Immature natural killer cell (primary cell): Measurements from ENCODE around the gene HMGN2. TPM values are rescaled to one million over a fixed set of nuclear protein-coding genes. Genes with fewer than 3 reads are reported as not detected.
"Not testable (repeated sequence)": the region's sequence is repeated elsewhere in the genome, so short reads cannot be mapped to it uniquely, and the experiment has no call there.

Source experiments
- DNase-seq, 3 donors: peaks; one replicate each; pipeline ENCODE4 v3.0.0; 2022; ENCODE audit warnings: mixed read lengths in 1 of 3
- H3K27ac Mint-ChIP-seq, 6 donors: one replicate each; pipeline ENCODE4 v1.8.0; 2020; ENCODE audit warnings: mixed read lengths in 6 of 6, mild to moderate bottlenecking in 5 of 6, inconsistent platforms in 4 of 6, moderate library complexity in 3 of 6
- H3K27me3 Mint-ChIP-seq, 3 donors: one replicate each; pipeline ENCODE4 v1.8.0; 2020 to 2021; ENCODE audit warnings: low read depth in 3 of 3, mild to moderate bottlenecking in 3 of 3, mixed read lengths in 3 of 3, moderate library complexity in 3 of 3, inconsistent platforms in 1 of 3
- H3K36me3 Mint-ChIP-seq, 3 donors: one replicate each; pipeline ENCODE4 v1.8.0; 2020; ENCODE audit warnings: mixed read lengths in 3 of 3, inconsistent platforms in 2 of 3, mild to moderate bottlenecking in 2 of 3
- H3K4me1 Mint-ChIP-seq, 2 donors: one replicate each; pipeline ENCODE4 v1.8.0; 2020; ENCODE audit warnings: inconsistent platforms in 2 of 2, mild to moderate bottlenecking in 2 of 2, mixed read lengths in 2 of 2, moderate library complexity in 1 of 2
- H3K4me3 Mint-ChIP-seq, 5 donors: one replicate each; pipeline ENCODE4 v1.8.0; 2020; ENCODE audit warnings: mild to moderate bottlenecking in 5 of 5, mixed read lengths in 5 of 5, inconsistent platforms in 3 of 5, moderate library complexity in 3 of 5
- H3K9me3 Mint-ChIP-seq, 6 donors: one replicate each; pipeline ENCODE4 v1.8.0; 2020; ENCODE audit warnings: mild to moderate bottlenecking in 6 of 6, mixed read lengths in 6 of 6, inconsistent platforms in 4 of 6, moderate library complexity in 3 of 6
- polyA plus RNA-seq, 3 donors: library from polyadenylated mRNA; unstranded; fragments of 300-500 nt; fragmentation: Illumina TruSeq; gene quantifications; one replicate each; pipeline ENCODE4 v1.2.3, GENCODE V29; 2021

Gene HMGN2
- polyA plus RNA-seq, 3 donors from 2014 or later = 598 to 729 (median 677) TPM

DNA sequence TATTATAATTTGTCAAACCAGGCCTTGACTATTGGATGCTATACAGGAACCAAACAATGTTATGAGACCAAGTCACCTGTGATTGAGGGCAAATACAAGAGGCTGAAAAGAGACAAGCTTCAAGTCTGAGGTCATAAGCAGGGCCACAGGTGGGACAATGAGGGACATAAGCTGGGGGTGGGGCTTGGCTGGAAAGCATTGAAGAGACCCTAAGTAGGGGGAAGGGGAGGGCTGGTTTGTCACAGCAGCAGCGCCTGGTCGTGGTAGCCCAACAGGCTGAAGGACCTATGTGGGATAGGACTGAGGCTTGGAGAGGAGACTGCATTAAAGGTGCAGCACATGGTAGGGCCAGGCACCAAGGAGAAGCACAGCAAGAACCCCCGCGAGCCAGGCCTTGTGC is 17.9 kb downstream of the HMGN2 start:
- no peak for DNase-seq
- H3K4me1 Mint-ChIP-seq = no peaks in the 10 kb centered on the region
- H3K9me3 Mint-ChIP-seq = no peaks in the 10 kb centered on the region
- H3K27me3 Mint-ChIP-seq = peaks cover 0 to 3% (median 2%) of the 10 kb centered on the region in 3 donors
- H3K36me3 Mint-ChIP-seq = no peaks in the 10 kb centered on the region
- no peak overlapping the region for H3K4me3 Mint-ChIP-seq
- H3K27ac Mint-ChIP-seq = no peak overlapping the region

DNA sequence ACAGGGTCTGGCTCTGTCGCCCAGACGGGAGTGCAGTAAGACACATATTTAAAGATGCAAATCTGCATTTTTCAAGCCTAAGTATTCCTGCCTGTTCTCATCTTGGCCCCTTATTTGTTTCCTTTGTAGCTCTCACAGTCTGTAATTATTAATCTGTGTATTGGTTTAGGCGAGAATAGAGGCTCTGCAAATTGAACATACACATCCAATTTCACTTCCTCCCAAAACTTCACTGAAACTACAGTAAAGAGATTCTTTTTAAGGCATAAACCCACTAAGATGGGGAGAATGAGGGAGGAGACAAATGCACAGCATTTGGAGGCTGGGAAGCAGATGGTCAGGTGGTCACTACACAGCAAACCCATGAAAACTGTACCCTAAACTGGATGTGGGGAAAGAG is 21.0 kb downstream of the HMGN2 start:
- H3K4me3 Mint-ChIP-seq = no peak overlapping the region
- H3K4me1 Mint-ChIP-seq = no peaks in the 10 kb centered on the region
- H3K27ac Mint-ChIP-seq = no peak overlapping the region
- no peak for DNase-seq
- H3K27me3 Mint-ChIP-seq = peaks cover 0 to 3% (median 2%) of the 10 kb centered on the region in 3 donors
- H3K36me3 Mint-ChIP-seq = no peaks in the 10 kb centered on the region
- H3K9me3 Mint-ChIP-seq = no peaks in the 10 kb centered on the region

DNA sequence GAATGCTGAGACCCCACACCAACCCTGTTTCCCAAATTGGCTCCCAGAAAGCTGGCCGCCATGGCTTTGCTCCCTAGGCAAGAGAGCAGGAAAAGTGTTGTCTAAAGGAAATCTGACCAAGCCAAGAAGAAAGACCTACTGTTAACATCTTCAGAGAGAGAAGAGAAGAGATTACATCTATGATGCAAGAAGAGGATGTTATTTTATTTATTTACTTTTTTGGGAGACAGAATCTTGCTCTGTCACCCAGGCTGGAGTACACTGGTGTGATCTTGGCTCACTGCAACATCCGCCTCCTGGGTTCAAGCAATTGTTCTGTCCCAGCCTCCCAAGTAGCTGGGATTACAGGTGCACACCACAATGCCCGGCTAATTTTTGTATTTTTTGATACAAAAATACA is 21.7 kb downstream of the HMGN2 start:
- peaks cover 0 to 3% (median 2%) of the 10 kb centered on the region in 3 donors for H3K27me3 Mint-ChIP-seq
- no peaks in the 10 kb centered on the region for H3K4me1 Mint-ChIP-seq
- H3K4me3 Mint-ChIP-seq = no peak overlapping the region
- DNase-seq = no peak
- no peak overlapping the region for H3K27ac Mint-ChIP-seq
- peaks cover 0 to 1% (median 0%) of the 10 kb centered on the region in 6 donors for H3K9me3 Mint-ChIP-seq
- no peaks in the 10 kb centered on the region for H3K36me3 Mint-ChIP-seq

DNA sequence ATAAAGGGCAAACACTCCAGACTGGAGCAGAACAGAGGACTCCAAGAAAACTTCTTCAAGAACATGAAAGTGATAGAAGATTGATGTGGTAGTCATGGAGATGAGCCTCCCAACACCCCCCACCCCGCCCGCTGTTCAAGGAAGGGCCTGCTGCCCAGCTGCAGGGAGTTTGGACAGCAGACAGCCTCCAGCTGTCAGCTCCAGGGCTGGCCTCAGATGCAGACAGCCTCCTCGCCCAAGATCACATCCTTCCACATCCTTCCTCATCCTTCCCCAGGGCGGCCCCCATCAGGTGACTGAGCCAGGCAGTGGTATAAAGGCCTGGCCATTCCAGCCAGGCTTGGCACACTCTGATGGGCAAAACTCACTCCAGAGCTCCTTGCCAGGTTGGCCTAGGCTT is 24.6 kb downstream of the HMGN2 start:
- Mint-ChIP-seq H3K9me3 (peaks cover 0 to 2% (median 0%) of the 10 kb centered on the region in 6 donors), H3K4me1 (peaks cover 7 to 9% of the 10 kb centered on the region in 2 donors), H3K4me3 (no peak overlapping the region), H3K36me3 (no peaks in the 10 kb centered on the region), H3K27ac (no peak overlapping the region), H3K27me3 (peaks cover 0 to 3% (median 0%) of the 10 kb centered on the region in 3 donors)
- no peak for DNase-seq

DNA sequence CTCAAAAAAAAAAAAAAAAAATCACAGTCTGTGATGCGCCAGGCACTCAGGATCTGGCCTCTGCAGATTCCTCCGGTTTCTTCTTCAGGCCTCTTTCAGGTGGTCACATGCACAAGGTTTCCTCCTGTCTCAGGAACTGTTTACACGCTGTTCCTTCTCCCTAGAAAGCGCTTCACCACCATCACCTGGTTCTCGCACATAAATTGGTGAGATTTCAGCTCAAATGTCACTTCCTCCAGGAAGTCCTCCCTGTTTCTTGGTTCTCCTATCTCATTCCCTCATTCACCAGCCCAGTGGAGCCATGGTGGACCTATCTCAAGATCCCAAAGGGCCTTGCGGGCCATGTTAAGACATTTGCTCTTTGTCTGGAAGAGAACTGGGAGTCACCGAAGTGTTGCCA is 26.7 kb downstream of the HMGN2 start:
- Mint-ChIP-seq H3K27ac (peak overlapping the region in 1 of 6 donors; percentile 42), H3K27me3 (peaks cover 0 to 3% (median 2%) of the 10 kb centered on the region in 3 donors), H3K36me3 (no peaks in the 10 kb centered on the region), H3K4me1 (peaks cover 10 to 14% of the 10 kb centered on the region in 2 donors), H3K4me3 (peak overlapping the region in 3 of 5 donors; percentile 17 to 56 (median 25)), H3K9me3 (peaks cover 0 to 2% (median 0%) of the 10 kb centered on the region in 6 donors)
- DNase-seq = no peak

DNA sequence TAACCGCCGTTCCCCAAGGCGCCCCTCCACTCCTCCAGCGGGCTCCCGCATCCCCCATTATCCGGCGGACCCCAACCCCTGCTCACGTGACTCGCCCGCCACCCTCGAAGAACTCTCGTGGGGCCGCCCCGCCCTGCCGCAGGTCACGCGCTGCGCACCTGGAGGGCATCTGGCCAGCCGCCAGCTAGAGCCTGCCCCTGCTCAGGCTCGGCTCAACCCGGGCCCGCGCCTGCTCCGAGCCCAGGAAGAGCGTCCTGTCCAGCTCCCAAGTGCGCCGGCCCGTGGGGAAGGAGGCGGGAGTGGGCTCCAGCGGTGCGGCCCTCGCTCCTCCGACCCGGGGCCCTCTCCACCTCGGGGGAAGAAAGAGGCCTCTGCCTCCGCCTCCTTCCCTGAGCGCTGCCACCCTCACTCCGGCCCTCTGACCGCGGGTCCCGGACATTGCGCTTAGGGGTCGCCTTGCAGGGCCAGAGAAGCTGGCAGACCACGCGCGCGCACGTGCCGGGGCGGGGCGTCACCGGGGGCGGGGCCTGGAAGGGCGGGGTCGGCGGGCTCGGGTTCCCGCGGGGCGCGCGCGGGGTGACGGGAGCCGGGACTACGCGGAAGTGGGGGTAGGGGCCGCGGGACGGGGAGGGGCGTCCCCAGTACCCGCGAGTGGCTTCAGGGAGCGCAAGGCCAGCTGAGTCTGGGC is 28.4 kb downstream of the HMGN2 start:
- DNase-seq = peak; percentile 81 to 85 (median 83)
- H3K36me3 Mint-ChIP-seq = no peaks in the 10 kb centered on the region
- peaks cover 10 to 14% of the 10 kb centered on the region in 2 donors for H3K4me1 Mint-ChIP-seq
- peaks cover 0 to 2% (median 0%) of the 10 kb centered on the region in 3 donors for H3K27me3 Mint-ChIP-seq
- peak overlapping the region; percentile 83 to 88 (median 85) for H3K4me3 Mint-ChIP-seq
- H3K27ac Mint-ChIP-seq = peak overlapping the region; percentile 82 to 91 (median 88)
- peaks cover 0 to 2% (median 0%) of the 10 kb centered on the region in 6 donors for H3K9me3 Mint-ChIP-seq

DNA sequence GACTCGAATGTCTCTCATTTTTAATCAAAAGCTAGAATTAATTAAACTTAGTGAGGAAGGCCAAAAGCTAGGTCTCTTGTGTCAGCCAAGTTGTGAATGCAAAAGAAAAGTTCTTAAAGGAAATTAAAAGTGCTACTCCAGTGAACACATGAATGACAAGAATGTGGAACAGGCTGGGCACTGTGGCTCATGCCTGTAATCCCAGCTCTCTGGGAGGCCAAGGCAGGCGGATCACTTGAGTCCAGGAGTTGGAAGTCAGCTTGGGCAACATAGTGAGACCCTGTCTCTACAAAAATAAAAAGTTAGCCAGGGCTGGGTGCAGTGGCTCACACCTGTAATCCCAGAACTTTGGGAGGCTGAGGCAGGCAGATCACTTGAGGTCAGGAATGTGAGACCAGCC is 38.5 kb downstream of the HMGN2 start:
- not testable (repeated sequence) for DNase-seq, H3K9me3 Mint-ChIP-seq, H3K36me3 Mint-ChIP-seq, H3K4me3 Mint-ChIP-seq, H3K4me1 Mint-ChIP-seq, H3K27ac Mint-ChIP-seq, H3K27me3 Mint-ChIP-seq

DNA sequence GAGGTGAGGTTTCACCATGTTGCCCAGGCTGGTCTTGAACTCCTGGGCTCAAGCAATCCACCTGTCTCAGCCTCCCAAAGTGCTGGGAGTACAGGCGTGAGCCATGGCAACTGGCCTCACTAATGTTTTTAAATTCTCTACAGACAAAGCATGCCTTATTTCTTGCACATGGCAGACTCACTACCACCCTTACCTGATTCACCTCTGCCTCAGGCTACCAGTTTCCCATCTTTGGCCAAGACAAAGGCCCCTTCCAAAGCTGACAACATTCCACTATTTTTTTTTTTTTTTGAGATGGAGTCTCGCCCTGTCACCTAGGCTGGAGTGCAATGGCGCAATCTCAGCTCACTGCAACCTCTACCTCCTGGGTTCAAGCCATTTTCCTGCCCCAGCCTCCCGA is 43.6 kb downstream of the HMGN2 start:
- H3K4me3 Mint-ChIP-seq, H3K27ac Mint-ChIP-seq, H3K4me1 Mint-ChIP-seq, H3K36me3 Mint-ChIP-seq, H3K27me3 Mint-ChIP-seq, H3K9me3 Mint-ChIP-seq, DNase-seq: not testable (repeated sequence)

DNA sequence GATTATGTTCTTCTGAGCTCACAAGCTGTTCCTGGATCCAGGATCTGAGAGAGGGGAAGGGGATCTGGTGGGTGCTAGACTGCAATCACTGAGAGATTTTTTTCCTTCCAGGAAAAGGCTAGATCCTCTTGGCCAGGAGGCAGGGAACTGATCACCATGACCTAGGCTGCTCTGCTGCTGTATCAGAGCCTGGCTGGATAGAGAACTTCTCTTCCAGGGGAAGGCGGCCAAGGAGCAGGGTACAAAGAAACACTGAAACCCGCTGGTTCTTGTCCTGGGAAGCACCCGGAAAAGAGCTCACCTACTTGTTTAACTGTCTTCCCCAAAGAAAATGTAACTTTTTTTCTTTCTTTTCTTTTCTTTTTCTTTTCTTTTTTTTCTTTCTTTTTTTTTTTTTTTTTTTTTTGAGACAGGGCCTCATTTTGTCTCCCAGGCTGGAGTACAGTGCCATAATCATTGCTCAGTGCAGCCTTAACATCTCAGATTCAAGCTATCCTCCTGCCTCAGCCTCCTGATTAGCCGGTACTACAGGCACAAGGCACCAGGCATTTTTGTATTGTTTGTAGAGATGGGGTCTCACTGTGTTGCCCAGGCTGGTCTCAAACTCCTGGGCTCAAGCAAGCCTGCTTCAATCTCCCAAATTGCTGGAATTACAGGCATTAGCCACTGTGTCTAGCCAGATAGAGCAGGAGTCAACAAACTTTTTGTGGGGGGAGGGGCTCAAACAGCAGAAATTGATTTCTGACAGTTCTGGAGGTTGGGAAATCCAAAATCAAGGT is 44.9 kb downstream of the HMGN2 start:
- Mint-ChIP-seq H3K27me3 (peaks cover 0 to 2% (median 0%) of the 10 kb centered on the region in 3 donors), H3K36me3 (no peaks in the 10 kb centered on the region), H3K4me3 (no peak overlapping the region), H3K27ac (no peak overlapping the region), H3K9me3 (no peaks in the 10 kb centered on the region), H3K4me1 (no peaks in the 10 kb centered on the region)
- DNase-seq = no peak

DNA sequence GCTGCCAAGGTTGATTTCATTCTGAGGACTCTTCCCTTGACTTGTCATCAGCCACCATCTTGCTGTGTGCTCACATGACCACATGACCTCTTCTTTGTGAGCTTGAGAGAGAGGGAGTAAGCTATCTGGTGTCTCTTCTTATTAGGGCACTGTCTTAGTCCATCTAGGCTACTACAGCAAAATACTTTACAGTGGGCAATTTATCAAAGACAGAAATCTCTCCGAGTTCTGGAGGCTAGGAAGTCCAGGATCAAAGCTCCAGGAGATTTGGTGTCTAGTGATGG is 45.5 kb downstream of the HMGN2 start:
- Mint-ChIP-seq H3K4me3 (no peak overlapping the region), H3K27me3 (peaks cover 0 to 2% (median 0%) of the 10 kb centered on the region in 3 donors), H3K4me1 (no peaks in the 10 kb centered on the region), H3K27ac (no peak overlapping the region), H3K9me3 (no peaks in the 10 kb centered on the region), H3K36me3 (no peaks in the 10 kb centered on the region)
- DNase-seq = no peak

DNA sequence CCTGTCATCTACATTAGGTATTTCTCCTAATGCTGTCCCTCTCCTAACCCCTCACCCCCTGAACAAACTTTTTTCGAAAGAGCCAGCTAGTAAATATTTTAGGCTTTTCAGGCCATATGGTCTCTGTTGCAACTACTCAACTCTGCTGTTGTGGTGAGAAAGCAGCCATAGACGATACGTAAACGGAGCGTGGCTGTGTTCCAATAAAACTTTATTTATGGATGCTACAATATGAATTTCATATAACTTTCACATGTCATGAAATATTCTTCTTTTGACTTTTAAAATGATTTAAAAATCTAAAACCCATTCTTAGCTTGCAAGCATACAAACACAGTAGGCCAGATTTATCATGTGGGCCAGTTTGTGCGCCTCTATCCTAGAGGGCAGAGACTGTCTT is 46.1 kb downstream of the HMGN2 start:
- Mint-ChIP-seq H3K36me3 (no peaks in the 10 kb centered on the region), H3K27ac (no peak overlapping the region), H3K27me3 (peaks cover 0 to 2% (median 0%) of the 10 kb centered on the region in 3 donors), H3K9me3 (no peaks in the 10 kb centered on the region), H3K4me1 (no peaks in the 10 kb centered on the region), H3K4me3 (no peak overlapping the region)
- DNase-seq = no peak

DNA sequence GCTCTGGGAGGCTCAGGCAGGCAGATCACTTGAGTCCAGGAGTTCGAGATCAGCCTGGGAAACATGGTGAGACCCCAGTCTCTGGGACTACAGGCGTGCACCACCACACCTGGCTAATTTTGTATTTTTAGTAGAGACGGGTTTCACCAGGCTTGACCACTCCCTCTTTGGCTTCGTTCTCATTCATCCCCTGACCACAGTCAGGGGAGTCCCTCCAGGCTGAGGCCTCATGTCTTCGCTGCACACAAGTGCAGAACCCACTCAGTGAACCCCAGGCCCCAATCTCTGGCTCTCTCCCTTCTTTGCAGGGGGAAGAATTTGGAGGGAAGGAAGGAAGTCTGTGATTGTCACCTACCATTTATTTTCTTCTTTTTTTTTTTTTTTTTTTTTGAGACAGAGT is 48.1 kb downstream of the HMGN2 start:
- no peak overlapping the region for H3K27ac Mint-ChIP-seq
- H3K4me3 Mint-ChIP-seq = no peak overlapping the region
- no peaks in the 10 kb centered on the region for H3K9me3 Mint-ChIP-seq
- no peaks in the 10 kb centered on the region for H3K36me3 Mint-ChIP-seq
- H3K27me3 Mint-ChIP-seq = peaks cover 0 to 3% (median 0%) of the 10 kb centered on the region in 3 donors
- DNase-seq = no peak
- H3K4me1 Mint-ChIP-seq = peaks cover 0 to 2% of the 10 kb centered on the region in 2 donors

DNA sequence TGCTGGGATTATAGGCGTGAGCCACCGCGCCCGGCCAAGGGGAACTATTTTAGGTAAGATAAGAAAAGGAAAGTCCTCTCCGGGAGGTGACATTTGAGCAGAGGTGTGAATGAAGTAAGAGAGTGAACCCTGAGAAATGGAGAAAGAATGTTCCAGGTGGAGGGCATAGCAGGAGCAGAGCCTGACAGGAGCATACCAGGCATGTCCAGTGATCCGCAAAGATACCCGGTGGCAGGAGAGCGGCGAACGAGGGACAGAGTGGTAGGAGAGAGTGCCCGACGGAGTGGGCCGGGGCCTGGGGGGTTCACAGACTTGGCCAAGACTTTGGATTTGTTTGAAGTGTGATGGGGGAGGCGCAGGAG is 49.4 kb downstream of the HMGN2 start:
- no peak for DNase-seq
- Mint-ChIP-seq H3K4me3 (no peak overlapping the region), H3K27me3 (peaks cover 0 to 3% (median 0%) of the 10 kb centered on the region in 3 donors), H3K27ac (no peak overlapping the region), H3K4me1 (peaks cover 0 to 2% of the 10 kb centered on the region in 2 donors), H3K9me3 (no peaks in the 10 kb centered on the region), H3K36me3 (no peaks in the 10 kb centered on the region)

DNA sequence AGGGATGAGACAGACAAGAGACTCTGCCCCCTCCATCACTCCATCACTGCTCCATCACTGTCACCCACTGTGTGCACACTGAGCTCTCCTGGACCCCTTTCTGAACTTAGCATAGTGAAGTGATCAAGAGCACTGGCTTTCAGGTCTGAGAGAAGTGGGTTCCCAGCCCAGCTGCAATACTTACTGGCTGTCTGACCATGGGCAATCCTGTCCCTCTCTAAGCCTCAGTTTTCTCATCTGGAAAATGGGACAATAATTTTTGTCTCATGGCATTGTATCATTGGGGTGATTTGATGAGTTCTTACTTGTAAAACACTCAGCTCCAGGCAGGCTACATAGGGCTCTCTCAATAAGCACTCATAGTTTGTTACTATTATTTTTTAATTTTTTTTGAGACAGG is 49.8 kb downstream of the HMGN2 start:
- no peak overlapping the region for H3K27ac Mint-ChIP-seq

More for the DNA sequence above, 49.8 kb downstream of the HMGN2 start:
- peaks cover 0 to 3% (median 0%) of the 10 kb centered on the region in 3 donors for H3K27me3 Mint-ChIP-seq
- H3K4me1 Mint-ChIP-seq = peaks cover 0 to 2% of the 10 kb centered on the region in 2 donors
- DNase-seq = no peak
- H3K9me3 Mint-ChIP-seq = no peaks in the 10 kb centered on the region
- no peaks in the 10 kb centered on the region for H3K36me3 Mint-ChIP-seq
- H3K4me3 Mint-ChIP-seq = no peak overlapping the region
